Osteocyte (in vitro differentiated cells): ENCODE data around the gene XYLT1. TPM values are rescaled to one million over a fixed set of nuclear protein-coding genes. Genes with fewer than 3 reads are reported as not detected.
"Not testable (repeated sequence)": the region's sequence is repeated elsewhere in the genome, so short reads cannot be mapped to it uniquely, and the experiment has no call there.

Experiments
- DNase-seq: peaks from one replicate; pipeline ENCODE4 v3.0.0; 2021; ENCODE audit warnings: mixed read lengths; ENCODE audit not compliant: unreplicated experiment; ENCODE audit errors: extremely low spot score
- H3K27ac Mint-ChIP-seq: one replicate; pipeline ENCODE4 v1.8.0; 2021; ENCODE audit warnings: mild to moderate bottlenecking, mixed read lengths; ENCODE audit not compliant: unreplicated experiment
- H3K27me3 Mint-ChIP-seq: one replicate; pipeline ENCODE4 v1.8.0; 2021; ENCODE audit warnings: mixed read lengths; ENCODE audit not compliant: unreplicated experiment
- H3K36me3 Mint-ChIP-seq: one replicate; pipeline ENCODE4 v1.8.0; 2021; ENCODE audit warnings: mixed read lengths; ENCODE audit not compliant: unreplicated experiment
- H3K4me1 Mint-ChIP-seq: one replicate; pipeline ENCODE4 v1.8.0; 2021; ENCODE audit warnings: mixed read lengths; ENCODE audit not compliant: unreplicated experiment
- H3K4me3 Mint-ChIP-seq: one replicate; pipeline ENCODE4 v1.8.0; 2021; ENCODE audit warnings: mild to moderate bottlenecking, moderate library complexity, mixed read lengths; ENCODE audit not compliant: unreplicated experiment
- H3K9me3 Mint-ChIP-seq: one replicate; pipeline ENCODE4 v1.8.0; 2021; ENCODE audit warnings: mixed read lengths; ENCODE audit not compliant: unreplicated experiment
- CTCF ChIP-seq: fragments of 200-600 bp; sonication (generic); IDR thresholded peaks from 2 replicates; pipeline ENCODE4 v1.5.0; 2021; ENCODE audit warnings: antibody characterized with exemption, mild to moderate bottlenecking, moderate library complexity
- total RNA-seq: library from RNA; stranded (reverse); gene quantifications from 2 replicates; pipeline ENCODE4 v1.2.1, GENCODE V29; 2021

The XYLT1 gene
- total RNA-seq, 1 donor from 2014 or later: 11.1 TPM

DNA sequence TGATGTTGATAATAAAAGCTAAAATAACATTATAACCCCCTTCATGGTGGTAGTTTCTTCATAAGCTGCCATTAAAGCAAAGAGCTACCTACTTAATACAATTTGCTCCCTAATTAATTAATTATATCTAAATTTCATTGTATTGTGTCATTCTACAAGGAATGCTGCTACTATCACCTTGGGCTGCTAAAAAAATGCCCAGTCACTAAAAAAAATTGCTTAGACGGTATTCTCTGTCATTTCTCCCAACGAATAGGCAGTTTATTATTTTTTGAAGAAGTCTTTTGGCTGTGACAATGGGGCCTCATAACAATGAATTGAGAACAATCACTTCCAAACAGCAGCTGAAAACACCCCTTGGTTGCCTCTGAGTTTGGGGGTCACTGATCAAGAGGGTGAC is 59.5 kb downstream of the XYLT1 start:
- peaks cover 20% of the 10 kb centered on the region for H3K4me1 Mint-ChIP-seq
- no peaks in the 10 kb centered on the region for H3K36me3 Mint-ChIP-seq
- no peak overlapping the region for H3K4me3 Mint-ChIP-seq
- no peaks in the 10 kb centered on the region for H3K9me3 Mint-ChIP-seq
- TF ChIP-seq CTCF: no peak
- no peak overlapping the region for H3K27ac Mint-ChIP-seq
- no peaks in the 10 kb centered on the region for H3K27me3 Mint-ChIP-seq
- DNase-seq: no peak

- H3K36me3 Mint-ChIP-seq, H3K27ac Mint-ChIP-seq, H3K4me3 Mint-ChIP-seq, H3K9me3 Mint-ChIP-seq, H3K27me3 Mint-ChIP-seq, DNase-seq: not testable (repeated sequence)
- H3K4me1 Mint-ChIP-seq: peaks cover 24% of the 10 kb centered on the region
Observed at GRCh38 chr16:17410316-17410715, 60.4 kb downstream of the XYLT1 start.

DNA sequence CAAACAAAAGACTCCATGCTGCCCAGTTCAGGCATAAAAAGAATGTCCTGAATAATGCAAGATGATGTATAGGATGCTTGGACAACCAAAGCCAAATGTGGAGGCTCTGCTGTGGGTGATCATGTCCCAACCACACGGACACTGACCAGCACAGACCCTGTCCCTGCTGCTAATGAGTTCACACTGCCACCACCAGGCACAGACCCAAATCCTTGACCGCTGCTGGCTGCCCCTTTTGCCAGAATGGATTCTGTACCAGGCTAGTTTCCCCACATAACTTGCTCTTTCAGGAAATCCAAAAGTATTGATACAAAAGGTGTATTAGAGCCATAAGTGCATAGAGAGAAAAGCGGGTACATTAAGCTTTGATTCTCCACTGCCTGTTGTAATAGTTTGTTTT is 60.9 kb downstream of the XYLT1 start:
- Mint-ChIP-seq H3K4me1 (peaks cover 26% of the 10 kb centered on the region), H3K9me3 (no peaks in the 10 kb centered on the region), H3K36me3 (no peaks in the 10 kb centered on the region), H3K27me3 (no peaks in the 10 kb centered on the region), H3K4me3 (no peak overlapping the region), H3K27ac (no peak overlapping the region)
- TF ChIP-seq CTCF: no peak
- DNase-seq: no peak

DNA sequence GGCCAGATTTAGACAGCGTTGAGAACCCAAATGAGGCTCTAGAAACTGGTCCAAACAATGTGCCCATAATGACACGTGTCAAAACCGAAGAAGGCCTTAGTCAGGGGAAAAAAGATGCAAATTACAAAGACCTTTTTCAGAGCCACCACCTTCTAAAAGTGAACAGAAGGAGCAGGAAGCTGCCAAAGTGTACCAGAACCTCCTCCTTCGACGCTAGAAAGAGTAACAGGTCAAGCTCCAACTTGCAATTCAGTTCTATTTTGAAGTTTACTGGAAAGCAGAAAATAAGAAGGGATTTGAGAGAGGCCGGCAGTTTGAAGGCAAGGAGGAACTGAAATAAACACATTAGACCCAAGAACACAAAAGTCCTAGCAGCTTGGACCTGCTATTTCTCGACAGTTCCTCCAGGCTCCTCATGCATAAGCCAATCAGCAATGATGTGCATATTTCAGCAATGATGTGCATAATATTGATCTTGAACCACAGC is 61.8 kb downstream of the XYLT1 start:
- no peak for TF ChIP-seq CTCF
- Mint-ChIP-seq H3K9me3 (no peaks in the 10 kb centered on the region), H3K4me1 (peaks cover 32% of the 10 kb centered on the region), H3K27me3 (no peaks in the 10 kb centered on the region), H3K36me3 (no peaks in the 10 kb centered on the region), H3K27ac (no peak overlapping the region), H3K4me3 (no peak overlapping the region)
- no peak for DNase-seq

- H3K27me3 Mint-ChIP-seq: no peaks in the 10 kb centered on the region
- H3K9me3 Mint-ChIP-seq: no peaks in the 10 kb centered on the region
- H3K4me1 Mint-ChIP-seq: peaks cover 36% of the 10 kb centered on the region
- no peak overlapping the region for H3K4me3 Mint-ChIP-seq
- no peaks in the 10 kb centered on the region for H3K36me3 Mint-ChIP-seq
- no peak for TF ChIP-seq CTCF
- DNase-seq: no peak
- no peak overlapping the region for H3K27ac Mint-ChIP-seq
Observed at GRCh38 chr16:17408296-17408695, 62.5 kb downstream of the XYLT1 start.

- no peaks in the 10 kb centered on the region for H3K27me3 Mint-ChIP-seq
- peaks cover 37% of the 10 kb centered on the region for H3K4me1 Mint-ChIP-seq
- no peak for DNase-seq
- no peak for TF ChIP-seq CTCF
- no peak overlapping the region for H3K4me3 Mint-ChIP-seq
- H3K36me3 Mint-ChIP-seq: no peaks in the 10 kb centered on the region
- no peaks in the 10 kb centered on the region for H3K9me3 Mint-ChIP-seq
- H3K27ac Mint-ChIP-seq: peak overlapping the region; percentile 34
Observed at GRCh38 chr16:17407321-17407720, 63.4 kb downstream of the XYLT1 start.
